Large intestine (tissue), 3 donors: ENCODE data around the gene FRAS1. TPM values are rescaled to one million over a fixed set of nuclear protein-coding genes. Genes with fewer than 3 reads are reported as not detected.

Experiments used
- DNase-seq, 2 donors: peaks; one replicate each; pipeline versions ENCODE4 v3.0.0 to v3.0.0-alpha.2; 2013
- H3K27ac ChIP-seq: one replicate; pipeline ENCODE4 v1.5.1; 2013; ENCODE audit warnings: low read length
- H3K27me3 ChIP-seq: 2 replicates; pipeline ENCODE4 v1.6.1; 2013; ENCODE audit warnings: low read length; ENCODE audit not compliant: control insufficient read depth, insufficient read depth
- H3K36me3 ChIP-seq: 2 replicates; pipeline ENCODE4 v1.6.1; 2013; ENCODE audit warnings: low read length; ENCODE audit not compliant: control insufficient read depth, insufficient read depth
- H3K4me1 ChIP-seq: one replicate; pipeline ENCODE4 v1.6.1; 2013; ENCODE audit warnings: low read length; ENCODE audit not compliant: control insufficient read depth, insufficient read depth
- H3K4me3 ChIP-seq: one replicate; pipeline ENCODE4 v1.5.1; 2013; ENCODE audit warnings: low read length
- H3K9me3 ChIP-seq: one replicate; pipeline ENCODE4 v1.6.1; 2013; ENCODE audit warnings: mild to moderate bottlenecking, low read depth, low read length, moderate library complexity; ENCODE audit not compliant: control insufficient read depth
- WGBS: methylation state at CpG from one replicate; pipeline ENCODE4 v1.1.5; 2013; ENCODE audit warnings: low lambda C conversion rate; ENCODE audit not compliant: insufficient coverage; 5-methylcytosine and 5-hydroxymethylcytosine counted together
- polyA plus RNA-seq: library from polyadenylated mRNA; unstranded; fragments of 120-200 nt; gene quantifications from one replicate; pipeline ENCODE4 v1.2.1, GENCODE V29; 2013

FRAS1 gene
- polyA plus RNA-seq, 1 donor, result 12.9 TPM

- 77% methylated on average over 3 of the region's 6 CpGs for WGBS
- DNase-seq, result peak; percentile 69 to 84
- Histone ChIP-seq H3K27ac (peak overlapping the region; percentile 65), H3K9me3 (no peaks in the 10 kb centered on the region), H3K4me1 (peaks cover 11% of the 10 kb centered on the region), H3K4me3 (no peak overlapping the region), H3K27me3 (no peaks in the 10 kb centered on the region), H3K36me3 (no peaks in the 10 kb centered on the region)
These were observed 153.7 kb downstream of the FRAS1 start for GRCh38 chr4:78210694-78211410.

GRCh38 chr4:78213218-78213617, 156.1 kb downstream of the FRAS1 start:
- Histone ChIP-seq H3K27me3 (no peaks in the 10 kb centered on the region), H3K27ac (no peak overlapping the region), H3K9me3 (no peaks in the 10 kb centered on the region), H3K4me1 (peaks cover 11% of the 10 kb centered on the region), H3K36me3 (no peaks in the 10 kb centered on the region), H3K4me3 (no peak overlapping the region)
- peak in 1 of 2 donors; percentile 37 for DNase-seq
- 33% methylated on average over 1 of the region's 3 CpGs for WGBS

GRCh38 chr4:78214078-78214477, 157.0 kb downstream of the FRAS1 start:
- no peaks in the 10 kb centered on the region for H3K9me3 ChIP-seq
- H3K27ac ChIP-seq, result no peak overlapping the region
- no peaks in the 10 kb centered on the region for H3K27me3 ChIP-seq
- H3K4me1 ChIP-seq, result peaks cover 11% of the 10 kb centered on the region
- no peaks in the 10 kb centered on the region for H3K36me3 ChIP-seq
- H3K4me3 ChIP-seq, result no peak overlapping the region
- DNase-seq, result no peak

- no CpG with 5 or more reads among the region's 2 CpGs for WGBS
These were observed 160.4 kb downstream of the FRAS1 start for GRCh38 chr4:78217557-78217956.

GRCh38 chr4:78218260-78218659, 161.1 kb downstream of the FRAS1 start:
- H3K4me3 ChIP-seq, result no peak overlapping the region
- WGBS, result no CpG with 5 or more reads among the region's 2 CpGs
- H3K36me3 ChIP-seq, result no peaks in the 10 kb centered on the region
- no peaks in the 10 kb centered on the region for H3K27me3 ChIP-seq
- no peaks in the 10 kb centered on the region for H3K4me1 ChIP-seq
- DNase-seq, result no peak
- H3K27ac ChIP-seq, result no peak overlapping the region
- no peaks in the 10 kb centered on the region for H3K9me3 ChIP-seq

More at GRCh38 chr4:78217557-78217956, 160.4 kb downstream of the FRAS1 start:
- no peak overlapping the region for H3K4me3 ChIP-seq
- no peaks in the 10 kb centered on the region for H3K4me1 ChIP-seq
- no peaks in the 10 kb centered on the region for H3K36me3 ChIP-seq
- H3K27me3 ChIP-seq, result no peaks in the 10 kb centered on the region
- no peak for DNase-seq
- no peaks in the 10 kb centered on the region for H3K9me3 ChIP-seq
- no peak overlapping the region for H3K27ac ChIP-seq

- no peaks in the 10 kb centered on the region for H3K36me3 ChIP-seq
- H3K27ac ChIP-seq, result no peak overlapping the region
- no peak for DNase-seq
- H3K4me1 ChIP-seq, result no peaks in the 10 kb centered on the region
- H3K4me3 ChIP-seq, result no peak overlapping the region
- WGBS, result no CpG with 5 or more reads among the region's 2 CpGs
- no peaks in the 10 kb centered on the region for H3K27me3 ChIP-seq
- H3K9me3 ChIP-seq, result no peaks in the 10 kb centered on the region
These were observed 162.7 kb downstream of the FRAS1 start for GRCh38 chr4:78219825-78220224.

- no peaks in the 10 kb centered on the region for H3K36me3 ChIP-seq
- DNase-seq, result no peak
- H3K27ac ChIP-seq, result no peak overlapping the region
- H3K27me3 ChIP-seq, result no peaks in the 10 kb centered on the region
- WGBS, result 100% methylated on average over 1 of the region's 3 CpGs
- H3K9me3 ChIP-seq, result no peaks in the 10 kb centered on the region
- no peak overlapping the region for H3K4me3 ChIP-seq
- no peaks in the 10 kb centered on the region for H3K4me1 ChIP-seq
These were observed 163.2 kb downstream of the FRAS1 start for GRCh38 chr4:78220283-78220682.

- H3K27ac ChIP-seq, result no peak overlapping the region
- no peaks in the 10 kb centered on the region for H3K27me3 ChIP-seq
- peaks cover 3% of the 10 kb centered on the region for H3K9me3 ChIP-seq
- H3K4me1 ChIP-seq, result no peaks in the 10 kb centered on the region
- WGBS, result no CpG with 5 or more reads among the region's 8 CpGs
- no peak overlapping the region for H3K4me3 ChIP-seq
- no peak for DNase-seq
- no peaks in the 10 kb centered on the region for H3K36me3 ChIP-seq
These were observed 165.6 kb downstream of the FRAS1 start for GRCh38 chr4:78222575-78223186.

- H3K27me3 ChIP-seq, result no peaks in the 10 kb centered on the region
- DNase-seq, result no peak
- H3K4me1 ChIP-seq, result no peaks in the 10 kb centered on the region
- peaks cover 3% of the 10 kb centered on the region for H3K9me3 ChIP-seq
- no peak overlapping the region for H3K4me3 ChIP-seq
- 100% methylated on average over 2 of the region's 3 CpGs for WGBS
- no peaks in the 10 kb centered on the region for H3K36me3 ChIP-seq
- no peak overlapping the region for H3K27ac ChIP-seq
These were observed 168.1 kb downstream of the FRAS1 start for GRCh38 chr4:78225236-78225635.

- no peak for DNase-seq
- Histone ChIP-seq H3K9me3 (peaks cover 3% of the 10 kb centered on the region), H3K27ac (no peak overlapping the region), H3K36me3 (no peaks in the 10 kb centered on the region), H3K4me3 (no peak overlapping the region), H3K4me1 (no peaks in the 10 kb centered on the region), H3K27me3 (no peaks in the 10 kb centered on the region)
These were observed 169.2 kb downstream of the FRAS1 start for GRCh38 chr4:78226279-78226678.
